Measurements from ENCODE around the gene MRO. TPM values are rescaled to one million over a fixed set of nuclear protein-coding genes. Genes with fewer than 3 reads are reported as not detected.

Gene MRO
- total and polyA plus RNA-seq, 10 of the 15 experiments (the other 5 are each of a cell fraction or from before 2014, with no cell fraction given) = 0.11 to 0.18 TPM; not detected in 8

GRCh38 chr18:50839341-50839740 lies 19.5 kb upstream of the MRO start:
- Histone ChIP-seq H3K9me3 (replicated peaks; ENCODE audit: control insufficient read depth, insufficient read depth, low read length) (no peaks in the 10 kb centered on the region), H3K79me2 (ENCODE audit: control insufficient read depth, insufficient read depth, low read length) (no peaks in the 10 kb centered on the region), H3K4me3 (no peak overlapping the region), H3K36me3 (ENCODE audit: control insufficient read depth in 2 of 2, insufficient read depth in 2 of 2, low read length in 1 of 2) (no peaks in the 10 kb centered on the region), H4K20me1 (ENCODE audit: control insufficient read depth, insufficient read depth) (no peaks in the 10 kb centered on the region), H3K4me2 (ENCODE audit: control insufficient read depth, insufficient read depth) (no peak overlapping the region), H2AFZ (ENCODE audit: control insufficient read depth, low read depth, low read length) (no peak overlapping the region), H3K27ac (ENCODE audit: control insufficient read depth, insufficient read depth) (no peak overlapping the region), H3K9ac (ENCODE audit: control insufficient read depth, insufficient read depth, low read length) (no peak overlapping the region), H3K4me1 (ENCODE audit: control insufficient read depth, insufficient read depth, low read length) (peaks cover 12% of the 10 kb centered on the region), H3K27me3 (replicated peaks in 1 of 2; ENCODE audit: control insufficient read depth in 2 of 2, insufficient read depth in 2 of 2, low read length in 1 of 2) (no peaks in the 10 kb centered on the region)
- TF ChIP-seq FOXK2 (IDR thresholded peaks at IDR 0.05) = no peak
- no peak for TF ChIP-seq MLLT1 (IDR thresholded peaks at IDR 0.05)
- intact Hi-C loops (cut with micrococcal nuclease; ENCODE audit: unreplicated experiment) (no loop called here), in situ Hi-C loops (cut with MboI) (no loop called here)
- FAIRE-seq (no peak), ATAC-seq (no peak), DNase-seq (ENCODE audit: low read depth, low spot score) (no peak)
- POLR2A ChIA-PET = interaction anchor here (0.5 kb wide), 1 partner anchor 632 kb away, joined by 5 read pairs; no protein-coding TSS in a partner anchor
- no TSS peak for BruUV-seq (replicated peaks)
- RAD21 ChIA-PET (ENCODE audit: unreplicated experiment) = no interaction called here
- CTCF ChIA-PET = no interaction called here
- 73% methylated on average over 2 of the region's 2 CpGs for WGBS (ENCODE audit: insufficient coverage, insufficient replicate concordance, low lambda C conversion rate, missing lambda C conversion rate)
- SMC1A ChIA-PET (ENCODE audit: uncharacterized antibody, unreplicated experiment) = no interaction called here

GRCh38 chr18:50836521-50836957 lies 16.7 kb upstream of the MRO start:
- Histone ChIP-seq H3K79me2 (ENCODE audit: control insufficient read depth, insufficient read depth, low read length) (no peaks in the 10 kb centered on the region), H3K36me3 (ENCODE audit: control insufficient read depth in 2 of 2, insufficient read depth in 2 of 2, low read length in 1 of 2) (no peaks in the 10 kb centered on the region), H3K9ac (ENCODE audit: control insufficient read depth, insufficient read depth, low read length) (no peak overlapping the region), H4K20me1 (ENCODE audit: control insufficient read depth, insufficient read depth) (no peaks in the 10 kb centered on the region), H3K4me3 (no peak overlapping the region), H3K4me1 (ENCODE audit: control insufficient read depth, insufficient read depth, low read length) (peaks cover 24% of the 10 kb centered on the region), H3K27me3 (replicated peaks in 1 of 2; ENCODE audit: control insufficient read depth in 2 of 2, insufficient read depth in 2 of 2, low read length in 1 of 2) (no peaks in the 10 kb centered on the region), H3K4me2 (ENCODE audit: control insufficient read depth, insufficient read depth) (peak overlapping the region; percentile 40), H3K9me3 (replicated peaks; ENCODE audit: control insufficient read depth, insufficient read depth, low read length) (no peaks in the 10 kb centered on the region; the same call in 2 of the 3 replicates), H3K27ac (ENCODE audit: control insufficient read depth, insufficient read depth) (no peak overlapping the region), H2AFZ (ENCODE audit: control insufficient read depth, low read depth, low read length) (peak overlapping the region; percentile 62)
- ChIA-PET SMC1A (ENCODE audit: uncharacterized antibody, unreplicated experiment) (interaction anchor here (0.7 kb wide), 1 partner anchor 480 kb away, joined by 4 read pairs; no protein-coding TSS in a partner anchor), CTCF (interaction anchor here (0.6 kb wide), 1 partner anchor 105 kb away, joined by 3 read pairs; no protein-coding TSS in a partner anchor), POLR2A (no interaction called here), RAD21 (ENCODE audit: unreplicated experiment) (no interaction called here)
- WGBS (ENCODE audit: insufficient coverage, insufficient replicate concordance, low lambda C conversion rate, missing lambda C conversion rate) = 0% methylated on average over 2 of the region's 2 CpGs
- peak; percentile 32 for DNase-seq (ENCODE audit: low read depth, low spot score)
- BruUV-seq (replicated peaks) = no TSS peak
- intact Hi-C loops (cut with micrococcal nuclease; ENCODE audit: unreplicated experiment) (no loop called here), in situ Hi-C loops (cut with MboI) (no loop called here)
- peak; percentile 66 for FAIRE-seq
- peak; percentile 76 for ATAC-seq
- TF ChIP-seq MTA2 (IDR thresholded peaks at IDR 0.05; ENCODE audit: low read depth) (peak; percentile 60), PBX3 (IDR thresholded peaks at IDR 0.05; ENCODE audit: insufficient replicate concordance, low read depth, low read length) (peak; percentile 59), SMAD1 (IDR thresholded peaks at IDR 0.05; ENCODE audit: low read depth, partially characterized antibody) (no peak), SKIL (IDR thresholded peaks at IDR 0.05; ENCODE audit: low read depth, poor library complexity, severe bottlenecking) (no peak), TARDBP (IDR thresholded peaks at IDR 0.05; ENCODE audit: borderline replicate concordance) (no peak), USF2 (IDR thresholded peaks at IDR 0.05; ENCODE audit: borderline replicate concordance, low read depth, low read length) (peak; percentile 12; the same call in 1 of the 2 replicates), POU2F2 (IDR thresholded peaks at IDR 0.05; ENCODE audit: borderline replicate concordance, low read depth, low read length) (peak; percentile 66; the same call in 1 of the 3 replicates), IKZF2 (IDR thresholded peaks at IDR 0.05) (peak; percentile 31 to 41; a peak in 1 of 4 replicates), MEF2A (IDR thresholded peaks at IDR 0.05; ENCODE audit: insufficient read depth, low read depth, low read length) (no peak)
